H1 (cell line): ENCODE data around the gene BCO1. TPM values are rescaled to one million over a fixed set of nuclear protein-coding genes. Genes with fewer than 3 reads are reported as not detected.

Experiments used
- CTCF ChIA-PET: fragments of 300-600 bp; sonication (Branson Sonifier 250); formaldehyde crosslinking; loops from one replicate; lab custom pipeline; 2021; ENCODE audit not compliant: partially characterized antibody; lab: Charles Lee
- POLR2A ChIA-PET: fragments of 300-600 bp; sonication (Branson Sonifier 250); formaldehyde crosslinking; loops from one replicate; lab custom pipeline; 2021; ENCODE audit warnings: inconsistent platforms; ENCODE audit not compliant: partially characterized antibody; lab: Charles Lee
- DNase-seq, 2 experiments: peaks; one replicate each; pipeline versions ENCODE4 v3.0.0 to v3.0.0-alpha.2; 2010 to 2022; ENCODE audit warnings: low spot score in 2 of 2, low read depth in 1 of 2, mixed read lengths in 1 of 2
- FAIRE-seq: peaks from 2 replicates; lab custom pipeline; 2011; peaks lifted over from hg19 to GRCh38; lab: Jason Lieb, UNC
- H2AFZ ChIP-seq: 2 replicates; pipeline ENCODE4 v1.8.1; 2012; ENCODE audit warnings: low read length, inconsistent platforms
- H2AK5ac ChIP-seq: 2 replicates; pipeline ENCODE4 v1.6.1; 2013; ENCODE audit warnings: low read depth, low read length
- H2BK120ac ChIP-seq: replicated peaks from 2 replicates; pipeline ENCODE3; 2013; ENCODE audit warnings: low read depth, low read length, inconsistent platforms
- H2BK12ac ChIP-seq: 2 replicates; pipeline ENCODE4 v1.6.1; 2013; ENCODE audit warnings: low read depth, low read length
- H2BK15ac ChIP-seq: 2 replicates; pipeline ENCODE4 v1.6.1; 2013; ENCODE audit warnings: low read length
- H2BK20ac ChIP-seq: 2 replicates; pipeline ENCODE4 v1.6.1; 2013; ENCODE audit warnings: low read length
- H2BK5ac ChIP-seq: 2 replicates; pipeline ENCODE4 v1.6.1; 2013; ENCODE audit warnings: low read depth, low read length
- H3K14ac ChIP-seq: 2 replicates; pipeline ENCODE4 v1.6.1; 2013; ENCODE audit warnings: inconsistent platforms; ENCODE audit not compliant: insufficient read length
- H3K18ac ChIP-seq: 2 replicates; pipeline ENCODE4 v1.6.1; 2013; ENCODE audit warnings: low read length; ENCODE audit errors: extremely low read depth
- H3K23ac ChIP-seq: 2 replicates; pipeline ENCODE4 v1.6.1; 2013; ENCODE audit warnings: inconsistent platforms; ENCODE audit not compliant: insufficient read length
- H3K23me2 ChIP-seq: 2 replicates; pipeline ENCODE4 v1.6.1; 2013; ENCODE audit warnings: low read depth, low read length
- H3K27ac ChIP-seq: 2 replicates; pipeline ENCODE4 v1.6.1; 2011; ENCODE audit warnings: low read depth, low read length, inconsistent platforms
- H3K27me3 ChIP-seq, 4 experiments: replicated peaks in 1 of 4; 1 replicate in 1 of 4; 2 replicates in 3 of 4; pipeline versions ENCODE4 v1.6.1 to v1.8.1; 2011 to 2013; ENCODE audit warnings: low read length in 3 of 4, mild to moderate bottlenecking in 3 of 4, inconsistent platforms in 2 of 4, mixed read lengths in 2 of 4, moderate library complexity in 1 of 4; ENCODE audit not compliant: control insufficient read depth in 3 of 4, insufficient read depth in 3 of 4; ENCODE audit errors: extremely low read depth in 1 of 4
- H3K36me3 ChIP-seq, 4 experiments: 2 replicates each; pipeline versions ENCODE4 v1.6.1 to v1.8.1; 2011 to 2013; ENCODE audit warnings: mild to moderate bottlenecking in 4 of 4, low read length in 3 of 4, moderate library complexity in 2 of 4, control low read depth in 1 of 4, inconsistent platforms in 1 of 4; ENCODE audit not compliant: insufficient read depth in 4 of 4, control insufficient read depth in 2 of 4
- H3K4ac ChIP-seq: replicated peaks from 2 replicates; pipeline ENCODE3; 2013; ENCODE audit warnings: low read length, low read depth, mixed read lengths, inconsistent platforms; ENCODE audit not compliant: insufficient read length
- H3K4me1 ChIP-seq, 4 experiments: replicated peaks in 1 of 4; 1 replicate in 1 of 4; 2 replicates in 3 of 4; pipeline versions ENCODE4 v1.6.1 to v1.8.1; 2011 to 2013; ENCODE audit warnings: low read length in 3 of 4, inconsistent platforms in 2 of 4, mixed read lengths in 1 of 4; ENCODE audit not compliant: insufficient read depth in 4 of 4, control insufficient read depth in 3 of 4
- H3K4me2 ChIP-seq, 2 experiments: 2 replicates each; pipeline versions ENCODE4 v1.6.1 to v1.8.1; 2011 to 2013; ENCODE audit warnings: low read depth in 2 of 2, low read length in 2 of 2, control low read depth in 1 of 2, inconsistent platforms in 1 of 2, mild to moderate bottlenecking in 1 of 2; ENCODE audit not compliant: insufficient read depth in 1 of 2
- H3K4me3 ChIP-seq, 4 experiments: fragments of 200-600, 300-600 bp in 1 of 4; sonication (generic), shearing (Covaris generic), sonication (Bioruptor Twin) in 1 of 4; 2 replicates each; pipeline versions ENCODE4 v1.5.1 to v1.8.1; 2011 to 2016; ENCODE audit warnings: low read length in 4 of 4, low read depth in 3 of 4, control low read depth in 2 of 4, inconsistent platforms in 2 of 4, mild to moderate bottlenecking in 2 of 4, mixed read lengths in 1 of 4, moderate library complexity in 1 of 4; ENCODE audit not compliant: insufficient read depth in 2 of 4; ENCODE audit errors: extremely low read depth in 1 of 4
- H3K56ac ChIP-seq: replicated peaks from 2 replicates; pipeline ENCODE3; 2013; ENCODE audit warnings: low read depth, mild to moderate bottlenecking, mixed read lengths, low read length, inconsistent platforms; ENCODE audit not compliant: insufficient read length
- H3K79me1 ChIP-seq: 2 replicates; pipeline ENCODE4 v1.6.1; 2013; ENCODE audit warnings: low read depth, low read length, control low read depth
- H3K79me2 ChIP-seq, 2 experiments: 2 replicates each; pipeline versions ENCODE4 v1.6.1 to v1.8.1; 2012 to 2013; ENCODE audit warnings: low read length in 2 of 2, mild to moderate bottlenecking in 2 of 2, inconsistent platforms in 1 of 2; ENCODE audit not compliant: insufficient read depth in 2 of 2, control insufficient read depth in 1 of 2
- H3K9ac ChIP-seq, 4 experiments: replicated peaks in 1 of 4; 1 replicate in 1 of 4; 2 replicates in 3 of 4; pipeline versions ENCODE4 v1.6.1 to v1.8.1; 2011 to 2013; ENCODE audit warnings: low read depth in 3 of 4, low read length in 3 of 4, control low read depth in 2 of 4, mild to moderate bottlenecking in 2 of 4, moderate library complexity in 2 of 4, inconsistent platforms in 1 of 4; ENCODE audit errors: extremely low read depth in 1 of 4
- H3K9me3 ChIP-seq, 2 experiments: 2 replicates each; pipeline versions ENCODE4 v1.6.1 to v1.8.1; 2012 to 2013; ENCODE audit warnings: mild to moderate bottlenecking in 2 of 2, moderate library complexity in 2 of 2, control low read depth in 1 of 2, inconsistent platforms in 1 of 2, low read depth in 1 of 2, low read length in 1 of 2, mixed read lengths in 1 of 2; ENCODE audit not compliant: insufficient read depth in 2 of 2
- H4K20me1 ChIP-seq, 2 experiments: replicated peaks in 1 of 2; 2 replicates each; pipeline versions ENCODE3 to v1.8.1; 2011 to 2013; ENCODE audit warnings: inconsistent platforms in 2 of 2, low read length in 2 of 2, mild to moderate bottlenecking in 1 of 2; ENCODE audit not compliant: insufficient read depth in 2 of 2, control insufficient read depth in 1 of 2
- H4K5ac ChIP-seq: 2 replicates; pipeline ENCODE4 v1.6.1; 2013; ENCODE audit warnings: low read length, low read depth, mixed read lengths, inconsistent platforms; ENCODE audit not compliant: insufficient read length
- H4K8ac ChIP-seq: 2 replicates; pipeline ENCODE4 v1.8.0; 2013; ENCODE audit warnings: mild to moderate bottlenecking, moderate library complexity, low read length, inconsistent platforms; ENCODE audit not compliant: insufficient read depth; ENCODE audit errors: extremely low read depth
- H4K91ac ChIP-seq: replicated peaks from 2 replicates; pipeline ENCODE3; 2013; ENCODE audit warnings: low read length, mixed read lengths, inconsistent platforms; ENCODE audit not compliant: insufficient read length
- BACH1 ChIP-seq: IDR thresholded peaks from 2 replicates; pipeline ENCODE4 v1.6.1; 2012; ENCODE audit warnings: low read length, improper control_type of control experiment
- HDAC2 ChIP-seq, 2 experiments: fragments of 300-600 bp in 1 of 2; sonication (generic) in 1 of 2; IDR thresholded peaks; 2 replicates each; pipeline ENCODE4 v1.6.1; 2011 to 2012; ENCODE audit warnings: low read depth in 2 of 2, low read length in 2 of 2, mild to moderate bottlenecking in 2 of 2, moderate library complexity in 2 of 2, borderline replicate concordance in 1 of 2, inconsistent platforms in 1 of 2
- KDM1A ChIP-seq: fragments of 200-600, 300-600 bp; sonication (generic); IDR thresholded peaks from 2 replicates; pipeline ENCODE4 v1.7.1; 2016; ENCODE audit warnings: mild to moderate bottlenecking, low read length, borderline replicate concordance
- NRF1 ChIP-seq: IDR thresholded peaks from 2 replicates; pipeline ENCODE4 v1.6.1; 2011; ENCODE audit warnings: mild to moderate bottlenecking, low read depth, low read length, improper control_type of control experiment
- PHF8 ChIP-seq: fragments of 200-600 bp; sonication (generic); conservative IDR thresholded peaks from 2 replicates; pipeline ENCODE4 v1.7.1; 2012; ENCODE audit warnings: low read depth, mild to moderate bottlenecking, inconsistent platforms, low read length, moderate library complexity
- RBBP5 ChIP-seq: IDR thresholded peaks from 2 replicates; pipeline ENCODE4 v1.7.1; 2012; ENCODE audit warnings: low read depth, mild to moderate bottlenecking, inconsistent platforms, low read length, moderate library complexity, borderline replicate concordance
- SAP30 ChIP-seq: fragments of 300-600 bp; sonication (generic); IDR thresholded peaks from 2 replicates; pipeline ENCODE4 v1.7.1; 2012; ENCODE audit warnings: low read length, moderate library complexity, mild to moderate bottlenecking, inconsistent platforms; ENCODE audit not compliant: insufficient read depth, insufficient replicate concordance
- SIRT6 ChIP-seq: IDR thresholded peaks from one replicate; pipeline ENCODE4 v1.7.1; 2012; ENCODE audit warnings: low read length, inconsistent platforms
- TAF7 ChIP-seq: optimal IDR thresholded peaks from 2 replicates; pipeline ENCODE3; 2011; ENCODE audit warnings: low read depth, mild to moderate bottlenecking, inconsistent platforms, low read length, moderate library complexity, borderline replicate concordance
- TBP ChIP-seq: IDR thresholded peaks from 2 replicates; pipeline ENCODE4 v1.6.1; 2011; ENCODE audit warnings: low read depth, low read length, improper control_type of control experiment
- TCF12 ChIP-seq: IDR thresholded peaks from 2 replicates; pipeline ENCODE4 v1.6.1; 2011; ENCODE audit warnings: low read depth, mild to moderate bottlenecking, low read length
- WGBS, 2 experiments: shearing (Covaris generic) in 1 of 2; methylation state at CpG; one replicate each; pipeline versions ENCODE4 v1.1.6 to v1.1.7; 2013 to 2015; ENCODE audit warnings: low lambda C conversion rate in 2 of 2, mixed read lengths in 2 of 2, inconsistent platforms in 1 of 2, low coverage in 1 of 2, missing lambda C conversion rate in 1 of 2; ENCODE audit not compliant: insufficient replicate concordance in 2 of 2, insufficient coverage in 1 of 2, insufficient read length in 1 of 2; ENCODE audit errors: extremely low coverage in 1 of 2, missing lambda C conversion rate in 1 of 2; 5-methylcytosine and 5-hydroxymethylcytosine counted together
- polyA plus RNA-seq, 7 experiments: library from polyadenylated mRNA; depleted of rRNA in 3 of 7; stranded (reverse) in 5 of 7; unstranded in 2 of 7; fragments of >200 nt in 5 of 7; fragments of 200-250 nt in 2 of 7; gene quantifications; 1 replicate in 5 of 7; 2 replicates in 1 of 7; 4 replicates in 1 of 7; pipeline versions ENCODE4 v1.2.1 to v1.2.3, GENCODE V29; 2011 to 2013; ENCODE audit warnings: missing spikeins in 2 of 7, mixed read lengths in 2 of 7
- total RNA-seq: library from RNA; stranded (reverse); fragmentation: NEBNext Ultra II Directional; extraction: Animal tissue kit (Norgen Biotek cat#: 25700); gene quantifications from 2 replicates; pipeline ENCODE4 v1.2.1, GENCODE V29; 2021
- TF ChIP-seq, protein P1 (sequence below): IDR thresholded peaks from 2 replicates; pipeline ENCODE4 v1.6.1; 2012; ENCODE audit warnings: inconsistent platforms

The BCO1 gene
- total and polyA plus RNA-seq, 2 of the 8 experiments (the other 6 are each of a cell fraction or from before 2014, with no cell fraction given), result 0.21 TPM; not detected in 1

GRCh38 chr16:81310045-81310644 is 71.7 kb downstream of the BCO1 start:
- Histone ChIP-seq H3K56ac (no peak overlapping the region), H4K20me1 (peaks cover 0 to 3% of the 10 kb centered on the region in 2 experiments), H3K23ac (no peak overlapping the region), H2AK5ac (no peak overlapping the region), H3K18ac (no peak overlapping the region), H4K5ac (no peak overlapping the region), H3K27ac (no peak overlapping the region), H2BK120ac (no peak overlapping the region), H3K4ac (no peak overlapping the region), H4K91ac (no peak overlapping the region), H3K4me1 (peaks cover 0 to 11% (median 1%) of the 10 kb centered on the region in 4 experiments; a peak in 2 of 7 replicates), H2AFZ (no peak overlapping the region), H3K14ac (no peak overlapping the region), H3K9ac (no peak overlapping the region), H2BK20ac (no peak overlapping the region), H2BK5ac (no peak overlapping the region), H3K4me3 (no peak overlapping the region), H3K9me3 (no peaks in the 10 kb centered on the region), H2BK15ac (no peak overlapping the region), H3K36me3 (peaks cover 0 to 8% (median 0%) of the 10 kb centered on the region in 4 experiments; a peak in 2 of 8 replicates), H2BK12ac (no peak overlapping the region), H3K27me3 (no peaks in the 10 kb centered on the region), H3K23me2 (peaks cover 12% of the 10 kb centered on the region), H3K79me2 (peaks cover 5 to 43% of the 10 kb centered on the region in 2 experiments), H3K79me1 (peaks cover 10% of the 10 kb centered on the region; the same call in 1 of the 2 replicates), H4K8ac (no peak overlapping the region), H3K4me2 (no peak overlapping the region)
- no peak for FAIRE-seq
- DNase-seq, result no peak
- CTCF ChIA-PET, result interaction anchor here (0.6 to 2.2 kb wide), 5 partner anchors 11 to 94 kb away, joined by 3 to 6 read pairs (median 3); no protein-coding TSS in a partner anchor
- 92% methylated on average over 5 of the region's 5 CpGs; no CpG with 5 or more reads in 1 of the 2 experiments for WGBS, 2 experiments
- POLR2A ChIA-PET, result interaction anchor here (1.3 to 2.1 kb wide), 2 partner anchors 7 to 9 kb away, joined by 5 to 6 read pairs; no protein-coding TSS in a partner anchor
- TF ChIP-seq SIRT6 (no peak), TAF7 (no peak), SAP30 (no peak), HDAC2 (IDR thresholded peaks at IDR 0.05; ENCODE audit: borderline replicate concordance in 1 of 2, low read depth in 2 of 2, low read length in 2 of 2) (no peak), TCF12 (no peak), PHF8 (no peak), NRF1 (no peak), BACH1 (no peak), KDM1A (no peak), TBP (no peak), RBBP5 (no peak)
- TF ChIP-seq, protein P1, sequence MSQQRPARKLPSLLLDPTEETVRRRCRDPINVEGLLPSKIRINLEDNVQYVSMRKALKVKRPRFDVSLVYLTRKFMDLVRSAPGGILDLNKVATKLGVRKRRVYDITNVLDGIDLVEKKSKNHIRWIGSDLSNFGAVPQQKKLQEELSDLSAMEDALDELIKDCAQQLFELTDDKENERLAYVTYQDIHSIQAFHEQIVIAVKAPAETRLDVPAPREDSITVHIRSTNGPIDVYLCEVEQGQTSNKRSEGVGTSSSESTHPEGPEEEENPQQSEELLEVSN, result no peak
